ENCODE measurements around the gene ZNF207. TPM values are rescaled to one million over a fixed set of nuclear protein-coding genes. Genes with fewer than 3 reads are reported as not detected.

ZNF207 gene
- total RNA-seq, result 182 and 215 TPM in 2 replicates

DNA sequence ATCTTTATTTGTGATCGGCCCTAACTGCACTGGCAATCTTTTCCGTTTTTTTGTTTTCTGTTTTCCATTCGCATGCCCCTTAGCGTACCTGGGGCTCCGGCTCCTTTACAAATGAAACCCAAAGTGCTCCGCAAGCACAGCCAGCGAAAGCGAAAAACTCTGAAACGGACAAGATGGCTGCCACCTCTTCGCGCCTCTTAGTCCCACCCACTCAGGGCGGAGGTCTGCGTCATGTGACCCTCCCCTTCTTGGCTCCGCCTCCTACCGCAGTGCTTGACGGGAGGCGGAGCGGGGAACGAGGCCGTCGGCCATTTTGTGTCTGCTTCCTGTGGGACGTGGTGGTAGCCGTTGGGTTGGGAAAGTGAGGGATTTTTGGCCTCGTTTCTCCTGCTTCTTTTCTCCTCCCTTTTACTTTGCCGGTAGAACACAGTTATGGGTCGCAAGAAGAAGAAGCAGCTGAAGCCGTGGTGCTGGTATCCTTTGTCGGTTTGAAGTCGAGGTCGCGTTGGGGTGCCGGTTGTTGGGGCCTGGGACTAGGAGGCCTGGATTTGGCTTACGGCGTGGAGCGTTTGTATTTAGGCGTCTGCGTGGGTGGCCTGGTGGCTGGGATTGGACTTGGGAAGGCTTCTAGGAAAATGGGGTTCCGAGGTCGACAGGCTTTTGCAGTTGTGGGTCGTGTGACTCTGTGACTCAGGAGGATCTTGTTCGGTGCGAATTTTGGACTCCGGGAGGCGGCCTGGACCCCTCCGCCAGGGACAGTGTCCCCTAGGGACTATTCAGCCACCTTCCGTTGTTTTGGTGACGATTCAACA lies at the start of gene ZNF207:
Gene ZNF207 (plus strand): TSS at position 304 of the 812 bp plus-strand sequence. CDS start 129 bp downstream, at position 433.

DNA sequence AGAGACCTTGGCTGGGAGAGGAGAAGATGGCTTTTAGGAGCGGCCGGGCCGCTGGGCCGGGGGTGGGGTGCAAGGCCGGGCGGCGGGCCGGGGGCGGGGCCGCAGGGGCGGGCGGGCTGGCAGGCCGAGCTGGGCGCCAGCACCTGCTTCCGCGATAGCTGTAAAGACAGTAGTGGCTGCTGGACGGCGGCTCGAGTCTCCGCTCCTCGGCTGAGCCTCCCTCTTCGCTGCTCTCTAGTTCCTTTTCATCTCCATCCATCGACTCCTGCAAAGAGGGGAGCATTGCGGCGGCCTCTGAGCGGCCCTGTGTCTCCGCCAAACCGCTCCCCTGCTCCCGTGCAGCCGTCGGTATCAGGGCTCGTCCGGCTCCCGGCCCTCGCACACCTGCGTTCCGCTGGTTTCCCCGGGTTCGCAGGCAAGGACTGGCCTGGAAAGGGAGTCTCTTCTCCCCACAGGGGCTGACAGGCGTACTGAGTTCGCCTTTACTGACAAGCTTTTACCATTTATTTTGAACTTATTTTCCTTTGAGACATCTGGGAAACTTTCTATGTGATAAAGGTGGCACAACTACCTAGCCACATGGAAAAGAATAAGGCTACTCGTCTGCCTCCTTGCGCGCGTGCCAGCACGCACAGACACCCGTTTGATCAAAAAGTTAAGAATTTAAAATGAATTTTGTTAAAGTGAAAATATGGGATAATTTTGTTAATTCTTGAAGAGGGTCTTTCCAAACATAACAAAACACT lies 7.9 kb upstream of the ZNF207 start, which contains the start of gene C17orf75:
Gene C17orf75 (minus strand): TSS at position 317 of the 746 bp plus-strand sequence. CDS start 34 bp downstream, at position 283.

Small RNA genes lying within 50 kb of the gene (small RNA-seq; reads per million reads assigned to genes)
- not detected for gene AC005899.6

Other genes with a start within 250 kb of the ZNF207 start
- 46.8 and 54.7 TPM in 2 replicates for gene RHOT1, start 207.7 kb upstream of the ZNF207 start, total RNA-seq
- 0.13 and 0.22 TPM in 2 replicates for gene RHBDL3, start 84.3 kb upstream of the ZNF207 start, total RNA-seq
- gene C17orf75, start 8.0 kb upstream of the ZNF207 start, total RNA-seq, result 12.8 and 13.8 TPM in 2 replicates
- gene PSMD11, start 94.4 kb downstream of the ZNF207 start, total RNA-seq, result 84.0 and 89.1 TPM in 2 replicates
- gene CDK5R1, start 136.8 kb downstream of the ZNF207 start, total RNA-seq, result 0.52 and 0.54 TPM in 2 replicates